H9 (cell line): Measurements from ENCODE around the gene GLRA3. TPM values are rescaled to one million over a fixed set of nuclear protein-coding genes. Genes with fewer than 3 reads are reported as not detected.

Experiments
- DNase-seq: peaks from one replicate; pipeline ENCODE4 v3.0.0-alpha.2; 2017
- H2AFZ ChIP-seq: one replicate; pipeline ENCODE4 v1.6.1; 2013; ENCODE audit warnings: mild to moderate bottlenecking, low read length, control low read depth, moderate library complexity
- H2AK5ac ChIP-seq: 2 replicates; pipeline ENCODE4 v1.6.1; 2013; ENCODE audit warnings: low read length, control low read depth, mixed read lengths; ENCODE audit not compliant: insufficient read length
- H2BK120ac ChIP-seq: one replicate; pipeline ENCODE4 v1.6.1; 2013; ENCODE audit warnings: low read depth, mild to moderate bottlenecking, low read length, control low read depth, inconsistent platforms; ENCODE audit not compliant: poor library complexity, severe bottlenecking
- H2BK12ac ChIP-seq: 2 replicates; pipeline ENCODE4 v1.6.1; 2013; ENCODE audit warnings: low read length, control low read depth, mixed read lengths, low read depth; ENCODE audit not compliant: insufficient read length
- H2BK15ac ChIP-seq: 2 replicates; pipeline ENCODE4 v1.6.1; 2013; ENCODE audit warnings: low read depth, low read length, control low read depth
- H2BK20ac ChIP-seq: one replicate; pipeline ENCODE4 v1.6.1; 2013; ENCODE audit warnings: low read depth, mild to moderate bottlenecking, low read length, control low read depth, inconsistent platforms; ENCODE audit not compliant: poor library complexity, severe bottlenecking
- H2BK5ac ChIP-seq: 2 replicates; pipeline ENCODE4 v1.6.1; 2013; ENCODE audit warnings: low read length, control low read depth, mixed read lengths; ENCODE audit not compliant: insufficient read length
- H3K14ac ChIP-seq: 2 replicates; pipeline ENCODE4 v1.6.1; 2013; ENCODE audit warnings: low read length, control low read depth; ENCODE audit not compliant: insufficient read depth
- H3K18ac ChIP-seq: 2 replicates; pipeline ENCODE4 v1.6.1; 2013; ENCODE audit warnings: low read depth, mild to moderate bottlenecking, mixed read lengths, low read length, control low read depth; ENCODE audit not compliant: insufficient read length
- H3K23ac ChIP-seq: 2 replicates; pipeline ENCODE4 v1.6.1; 2013; ENCODE audit warnings: low read length, control low read depth, mixed read lengths, low read depth; ENCODE audit not compliant: insufficient read length
- H3K23me2 ChIP-seq: 2 replicates; pipeline ENCODE4 v1.6.1; 2013; ENCODE audit warnings: low read depth, mild to moderate bottlenecking, mixed read lengths, low read length, control low read depth; ENCODE audit not compliant: insufficient read length, poor library complexity, severe bottlenecking
- H3K27ac ChIP-seq: 2 replicates; pipeline ENCODE4 v1.5.1; 2013; ENCODE audit warnings: low read length, control low read depth, mixed read lengths, low read depth; ENCODE audit not compliant: insufficient read length
- H3K27me3 ChIP-seq: 2 replicates; pipeline ENCODE4 v1.6.1; 2013; ENCODE audit warnings: low read length, control low read depth, inconsistent platforms; ENCODE audit not compliant: insufficient read depth
- H3K4ac ChIP-seq: 2 replicates; pipeline ENCODE4 v1.6.1; 2013; ENCODE audit warnings: low read depth, mild to moderate bottlenecking, control low read depth, inconsistent platforms, low read length, moderate library complexity
- H3K4me1 ChIP-seq: 2 replicates; pipeline ENCODE4 v1.6.1; 2013; ENCODE audit warnings: low read length, control low read depth, inconsistent platforms; ENCODE audit not compliant: insufficient read depth
- H3K4me2 ChIP-seq: 2 replicates; pipeline ENCODE4 v1.6.1; 2013; ENCODE audit warnings: low read length, control low read depth, mixed read lengths; ENCODE audit not compliant: insufficient read length, insufficient read depth
- H3K56ac ChIP-seq: 2 replicates; pipeline ENCODE4 v1.6.1; 2013; ENCODE audit warnings: low read depth, mild to moderate bottlenecking, mixed read lengths, low read length, control low read depth; ENCODE audit not compliant: insufficient read length
- H3K79me1 ChIP-seq: 2 replicates; pipeline ENCODE4 v1.6.1; 2013; ENCODE audit warnings: low read depth, mild to moderate bottlenecking, moderate library complexity, low read length, control low read depth, inconsistent platforms; ENCODE audit not compliant: insufficient read depth, poor library complexity, severe bottlenecking
- H3K79me2 ChIP-seq: 2 replicates; pipeline ENCODE4 v1.6.1; 2013; ENCODE audit warnings: low read length, control low read depth, inconsistent platforms; ENCODE audit not compliant: insufficient read depth
- H3K9ac ChIP-seq: 2 replicates; pipeline ENCODE4 v1.6.1; 2013; ENCODE audit warnings: low read length, control low read depth, mixed read lengths; ENCODE audit not compliant: insufficient read length; ENCODE audit errors: extremely low read depth
- H3K9me3 ChIP-seq: one replicate; pipeline ENCODE4 v1.6.1; 2013; ENCODE audit warnings: low read depth, low read length, inconsistent platforms; ENCODE audit not compliant: control insufficient read depth
- H3T11ph ChIP-seq: one replicate; pipeline ENCODE4 v1.6.1; 2013; ENCODE audit warnings: mild to moderate bottlenecking, low read length, control low read depth, inconsistent platforms
- H4K20me1 ChIP-seq: one replicate; pipeline ENCODE4 v1.6.1; 2013; ENCODE audit not compliant: control insufficient read depth, insufficient read length, insufficient read depth
- H4K5ac ChIP-seq: 2 replicates; pipeline ENCODE4 v1.6.1; 2013; ENCODE audit warnings: low read depth, mild to moderate bottlenecking, mixed read lengths, low read length, control low read depth; ENCODE audit not compliant: insufficient read length
- H4K8ac ChIP-seq: replicated peaks from 2 replicates; pipeline ENCODE4 v1.6.1; 2013; ENCODE audit warnings: low read length, control low read depth, mixed read lengths, low read depth; ENCODE audit not compliant: insufficient read length
- H4K91ac ChIP-seq: 2 replicates; pipeline ENCODE4 v1.6.1; 2013; ENCODE audit warnings: low read depth, mild to moderate bottlenecking, moderate library complexity, mixed read lengths, low read length, control low read depth; ENCODE audit not compliant: insufficient read length
- H3K27ac Mint-ChIP-seq, 3 experiments: 2 replicates in 2 of 3; 3 replicates in 1 of 3; pipeline ENCODE4 v1.8.0; 2020 to 2021; ENCODE audit warnings: mixed read lengths in 3 of 3, mild to moderate bottlenecking in 1 of 3, moderate library complexity in 1 of 3
- H3K27me3 Mint-ChIP-seq: 2 replicates; pipeline ENCODE4 v1.8.0; 2021; ENCODE audit warnings: low read depth, mild to moderate bottlenecking, moderate library complexity, mixed read lengths
- H3K36me3 Mint-ChIP-seq, 3 experiments: 2 replicates in 2 of 3; 3 replicates in 1 of 3; pipeline ENCODE4 v1.8.0; 2020 to 2021; ENCODE audit warnings: low read depth in 3 of 3, mixed read lengths in 3 of 3; ENCODE audit not compliant: insufficient read depth in 1 of 3
- H3K4me1 Mint-ChIP-seq, 2 experiments: 2 replicates each; pipeline ENCODE4 v1.8.0; 2020; ENCODE audit warnings: mixed read lengths in 2 of 2
- H3K4me3 Mint-ChIP-seq, 2 experiments: 2 replicates in 1 of 2; 3 replicates in 1 of 2; pipeline ENCODE4 v1.8.0; 2020 to 2021; ENCODE audit warnings: mild to moderate bottlenecking in 2 of 2, mixed read lengths in 2 of 2, moderate library complexity in 1 of 2
- H3K9me3 Mint-ChIP-seq, 2 experiments: 2 replicates in 1 of 2; 3 replicates in 1 of 2; pipeline ENCODE4 v1.8.0; 2020; ENCODE audit warnings: mild to moderate bottlenecking in 2 of 2, mixed read lengths in 2 of 2, moderate library complexity in 1 of 2
- CTCF ChIP-seq: fragments of 200-600 bp; sonication (generic); conservative IDR thresholded peaks from 3 replicates; pipeline ENCODE4 v1.8.0; 2021; ENCODE audit warnings: antibody characterized with exemption, mild to moderate bottlenecking
- WGBS: extraction: QIAGEN DNeasy Blood & Tissue Kit; methylation state at CpG from one replicate; pipeline ENCODE4 v1.1.7; 2013; ENCODE audit warnings: missing lambda C conversion rate, low lambda C conversion rate, mixed read lengths; ENCODE audit not compliant: insufficient read length; ENCODE audit errors: extremely low coverage; 5-methylcytosine and 5-hydroxymethylcytosine counted together
- total RNA-seq: library from RNA; stranded (reverse); gene quantifications from 2 replicates; pipeline ENCODE4 v1.2.1, GENCODE V29; 2021

GLRA3 gene
- total RNA-seq, 1 experiment from 2014 or later = 0.09 TPM

- Mint-ChIP-seq H3K9me3 (no peaks in the 10 kb centered on the region), H3K4me3 (no peak overlapping the region), H3K27ac (no peak overlapping the region), H3K4me1 (peaks cover 15 to 22% of the 10 kb centered on the region in 2 experiments), H3K36me3 (no peaks in the 10 kb centered on the region), H3K27me3 (no peaks in the 10 kb centered on the region)
- no peak overlapping the region for H4K5ac ChIP-seq
- H3K14ac ChIP-seq = no peak overlapping the region
- H3K4me2 ChIP-seq = no peak overlapping the region
- H2BK15ac ChIP-seq = no peak overlapping the region
- no peaks in the 10 kb centered on the region for H3K9me3 ChIP-seq
- no peak overlapping the region for H2BK120ac ChIP-seq
- H3K18ac ChIP-seq = no peak overlapping the region
- no peaks in the 10 kb centered on the region; the same call in 1 of the 2 replicates for H3K4me1 ChIP-seq
- peak; percentile 88 for TF ChIP-seq CTCF
- H4K20me1 ChIP-seq = no peaks in the 10 kb centered on the region
- no peak overlapping the region for H3K27ac ChIP-seq
- no peaks in the 10 kb centered on the region for H3K23me2 ChIP-seq
- H3K4ac ChIP-seq = no peak overlapping the region
- H4K91ac ChIP-seq = no peak overlapping the region
- H3K79me2 ChIP-seq = no peaks in the 10 kb centered on the region
- no peak overlapping the region for H2BK20ac ChIP-seq
- H2AK5ac ChIP-seq = no peak overlapping the region
- peaks cover 2% of the 10 kb centered on the region; the same call in 1 of the 2 replicates for H3K27me3 ChIP-seq
- H3K23ac ChIP-seq = no peak overlapping the region
- H3K79me1 ChIP-seq = no peaks in the 10 kb centered on the region
- H3T11ph ChIP-seq = no peak overlapping the region
- no peak overlapping the region for H4K8ac ChIP-seq
- no peak overlapping the region for H3K9ac ChIP-seq
- no peak overlapping the region for H2BK5ac ChIP-seq
- no peak overlapping the region for H2BK12ac ChIP-seq
- no peak overlapping the region for H2AFZ ChIP-seq
- WGBS = no CpG with 5 or more reads among the region's 8 CpGs
- no peak overlapping the region for H3K56ac ChIP-seq
- peak; percentile 39 for DNase-seq
Observed at GRCh38 chr4:174714393-174715211, 114.4 kb downstream of the GLRA3 start.
